HG03103 (cell line): ENCODE results near the gene KCNG3.
"Not testable (repeated sequence)": the region's sequence is repeated elsewhere in the genome, so short reads cannot be mapped to it uniquely, and the experiment has no call there.

Source experiments
- ATAC-seq: cut with Tn5 transposase; IDR thresholded peaks from one replicate; pipeline ENCODE4 v1.9.1; 2021; ENCODE audit warnings: low read depth; ENCODE audit not compliant: unreplicated experiment

The KCNG3 gene

GRCh38 chr2:42435628-42436027 is 58.2 kb downstream of the KCNG3 start:
- no peak for ATAC-seq

GRCh38 chr2:42430188-42430587 is 63.6 kb downstream of the KCNG3 start:
- ATAC-seq: no peak

- no peak for ATAC-seq
These were observed 64.4 kb downstream of the KCNG3 start for GRCh38 chr2:42429352-42429751.

GRCh38 chr2:42425697-42426096 is 68.1 kb downstream of the KCNG3 start:
- no peak for ATAC-seq

- no peak for ATAC-seq
These were observed 69.7 kb downstream of the KCNG3 start for GRCh38 chr2:42424033-42424432.

- no peak for ATAC-seq
These were observed 72.1 kb downstream of the KCNG3 start for GRCh38 chr2:42421601-42422239.

- no peak for ATAC-seq
These were observed 72.7 kb downstream of the KCNG3 start for GRCh38 chr2:42421157-42421485.

- no peak for ATAC-seq
These were observed 79.1 kb downstream of the KCNG3 start for GRCh38 chr2:42414648-42415047.

- no peak for ATAC-seq
These were observed 79.6 kb downstream of the KCNG3 start for GRCh38 chr2:42414158-42414557.

- no peak for ATAC-seq
These were observed 82.9 kb downstream of the KCNG3 start for GRCh38 chr2:42410742-42411514.

GRCh38 chr2:42408009-42408408 is 85.8 kb downstream of the KCNG3 start:
- no peak for ATAC-seq

GRCh38 chr2:42407476-42407875 is 86.3 kb downstream of the KCNG3 start:
- no peak for ATAC-seq

GRCh38 chr2:42404676-42405075 is 89.1 kb downstream of the KCNG3 start:
- ATAC-seq: no peak

GRCh38 chr2:42401773-42402172 is 92.0 kb downstream of the KCNG3 start:
- no peak for ATAC-seq

GRCh38 chr2:42398052-42398451 is 95.7 kb downstream of the KCNG3 start:
- ATAC-seq: not testable (repeated sequence)

- ATAC-seq: not testable (repeated sequence)
These were observed 100.5 kb downstream of the KCNG3 start for GRCh38 chr2:42393320-42393719.

- ATAC-seq: no peak
These were observed 101.6 kb downstream of the KCNG3 start for GRCh38 chr2:42392191-42392590.
